OCI-LY1 (cell line): ENCODE data around the gene ARPC5L.

Experiments used
- H2AFZ ChIP-seq: fragments of 200-600 bp; sonication (generic), shearing (Covaris generic); 2 replicates; pipeline ENCODE4 v1.6.0; 2014; ENCODE audit warnings: antibody characterized with exemption, mild to moderate bottlenecking, low read length
- H3F3A ChIP-seq: fragments of 200-600 bp; sonication (generic), shearing (Covaris generic); 2 replicates; pipeline ENCODE4 v1.6.0; 2014; ENCODE audit warnings: mild to moderate bottlenecking, antibody characterized with exemption, low read length, moderate library complexity; ENCODE audit not compliant: insufficient read depth
- H3K27ac ChIP-seq: fragments of 200-600 bp; sonication (generic); 2 replicates; pipeline ENCODE4 v1.5.1; 2014; ENCODE audit warnings: low read length, mixed run types, mild to moderate bottlenecking, low read depth; ENCODE audit not compliant: poor library complexity, severe bottlenecking
- H3K27me3 ChIP-seq: fragments of 200-600 bp; sonication (generic); 2 replicates; pipeline ENCODE4 v1.6.0; 2014; ENCODE audit warnings: antibody characterized with exemption, mild to moderate bottlenecking, low read length, moderate library complexity; ENCODE audit not compliant: insufficient read depth
- H3K36me3 ChIP-seq: fragments of 200-600 bp; sonication (generic); 2 replicates; pipeline ENCODE4 v1.6.1; 2014; ENCODE audit warnings: mild to moderate bottlenecking, antibody characterized with exemption, low read length, moderate library complexity, mixed read lengths; ENCODE audit not compliant: insufficient read depth
- H3K4me1 ChIP-seq: fragments of 200-600 bp; sonication (generic); 2 replicates; pipeline ENCODE4 v1.5.1; 2014; ENCODE audit warnings: mild to moderate bottlenecking, low read length, moderate library complexity; ENCODE audit not compliant: insufficient read depth, severe bottlenecking
- H3K4me2 ChIP-seq: fragments of 200-600 bp; sonication (generic), shearing (Covaris generic); 2 replicates; pipeline ENCODE4 v1.6.1; 2014; ENCODE audit warnings: low read length
- H3K4me3 ChIP-seq: fragments of 200-600 bp; sonication (generic); 2 replicates; pipeline ENCODE4 v1.5.1; 2014; ENCODE audit warnings: low read length, low read depth, mild to moderate bottlenecking, mixed read lengths; ENCODE audit not compliant: poor library complexity, severe bottlenecking
- H3K79me2 ChIP-seq: fragments of 200-600 bp; shearing (Covaris generic); 2 replicates; pipeline ENCODE4 v1.6.1; 2016; ENCODE audit warnings: mixed run types, low read length, mixed read lengths; ENCODE audit not compliant: insufficient read depth
- H3K9ac ChIP-seq: fragments of 200-600 bp; sonication (generic), shearing (Covaris generic); 2 replicates; pipeline ENCODE4 v1.6.1; 2014; ENCODE audit warnings: mild to moderate bottlenecking, low read length, mixed read lengths
- H3K9me2 ChIP-seq: fragments of 200-600 bp; sonication (generic), shearing (Covaris generic); 2 replicates; pipeline ENCODE4 v1.6.1; 2014; ENCODE audit warnings: low read depth, mild to moderate bottlenecking, low read length, mixed read lengths
- H3K9me3 ChIP-seq: fragments of 200-600 bp; shearing (Covaris generic); 2 replicates; pipeline ENCODE4 v1.6.1; 2014; ENCODE audit warnings: low read length, mixed read lengths
- H4K20me1 ChIP-seq: fragments of 200-600 bp; sonication (generic), shearing (Covaris generic); 2 replicates; pipeline ENCODE4 v1.6.0; 2016; ENCODE audit warnings: mild to moderate bottlenecking, low read length; ENCODE audit not compliant: insufficient read depth
- EZH2 ChIP-seq: fragments of 200-600 bp; sonication (generic), shearing (Covaris generic); IDR thresholded peaks from 2 replicates; pipeline ENCODE4 v1.8.0; 2017; ENCODE audit warnings: borderline replicate concordance, mixed run types, mild to moderate bottlenecking, antibody characterized with exemption, low read length, moderate library complexity, mixed read lengths
- TF ChIP-seq, protein P1 (sequence below): fragments of 200-600 bp; sonication (generic), shearing (Covaris generic); IDR thresholded peaks from 2 replicates; pipeline ENCODE4 v1.5.1; 2017; ENCODE audit warnings: mild to moderate bottlenecking, antibody characterized with exemption, low read length, moderate library complexity, mixed read lengths

ARPC5L gene

DNA sequence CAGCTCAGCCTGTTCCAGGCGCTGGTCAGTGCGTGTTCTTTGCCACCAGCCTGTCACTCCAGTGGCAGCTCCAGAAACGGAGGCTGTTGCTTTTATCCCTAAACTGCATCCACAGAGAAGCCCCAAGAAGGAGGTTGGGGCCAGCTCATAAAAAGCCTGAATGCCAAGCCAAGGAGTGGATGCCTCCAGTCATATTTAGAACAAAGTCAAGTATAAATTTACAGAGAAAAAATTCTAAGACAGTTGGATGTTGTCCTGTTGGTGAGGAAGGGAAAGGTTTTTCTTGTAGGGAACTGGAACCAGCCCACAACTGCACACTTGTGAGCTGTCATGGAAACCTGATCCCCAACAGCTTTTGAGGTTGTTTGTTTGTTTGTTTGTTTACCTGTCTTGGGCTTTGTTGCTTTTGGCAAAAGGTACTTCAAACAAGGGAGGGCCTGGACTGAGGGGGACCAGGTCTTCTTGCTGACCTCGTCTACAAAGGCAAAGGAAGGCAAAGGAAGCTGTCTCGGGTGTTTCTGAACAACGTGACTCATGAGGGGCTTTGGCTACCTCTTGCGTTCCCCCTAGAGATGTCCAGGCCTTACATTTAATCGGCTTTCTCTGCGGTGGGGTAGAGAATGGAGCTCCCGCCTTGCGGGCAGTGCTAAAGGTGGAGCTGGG, 48.3 kb upstream of the ARPC5L start:
- no peak overlapping the region for H2AFZ ChIP-seq
- no peaks in the 10 kb centered on the region for H3K9me2 ChIP-seq
- no peaks in the 10 kb centered on the region for H3K9me3 ChIP-seq
- no peaks in the 10 kb centered on the region for H4K20me1 ChIP-seq
- H3K36me3 ChIP-seq, result 0 out of 2 replicates have a peak, but pooled peaks cover 3% of the 10 kb centered on the region
- no peaks in the 10 kb centered on the region for H3F3A ChIP-seq
- no peaks in the 10 kb centered on the region for H3K79me2 ChIP-seq
- H3K4me2 ChIP-seq, result no peak overlapping the region
- no peak overlapping the region for H3K9ac ChIP-seq
- peaks cover 6% of the 10 kb centered on the region for H3K4me1 ChIP-seq
- H3K4me3 ChIP-seq, result no peak overlapping the region
- TF ChIP-seq EZH2, result no peak
- TF ChIP-seq, protein P1, sequence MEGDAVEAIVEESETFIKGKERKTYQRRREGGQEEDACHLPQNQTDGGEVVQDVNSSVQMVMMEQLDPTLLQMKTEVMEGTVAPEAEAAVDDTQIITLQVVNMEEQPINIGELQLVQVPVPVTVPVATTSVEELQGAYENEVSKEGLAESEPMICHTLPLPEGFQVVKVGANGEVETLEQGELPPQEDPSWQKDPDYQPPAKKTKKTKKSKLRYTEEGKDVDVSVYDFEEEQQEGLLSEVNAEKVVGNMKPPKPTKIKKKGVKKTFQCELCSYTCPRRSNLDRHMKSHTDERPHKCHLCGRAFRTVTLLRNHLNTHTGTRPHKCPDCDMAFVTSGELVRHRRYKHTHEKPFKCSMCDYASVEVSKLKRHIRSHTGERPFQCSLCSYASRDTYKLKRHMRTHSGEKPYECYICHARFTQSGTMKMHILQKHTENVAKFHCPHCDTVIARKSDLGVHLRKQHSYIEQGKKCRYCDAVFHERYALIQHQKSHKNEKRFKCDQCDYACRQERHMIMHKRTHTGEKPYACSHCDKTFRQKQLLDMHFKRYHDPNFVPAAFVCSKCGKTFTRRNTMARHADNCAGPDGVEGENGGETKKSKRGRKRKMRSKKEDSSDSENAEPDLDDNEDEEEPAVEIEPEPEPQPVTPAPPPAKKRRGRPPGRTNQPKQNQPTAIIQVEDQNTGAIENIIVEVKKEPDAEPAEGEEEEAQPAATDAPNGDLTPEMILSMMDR, result no peak
- no peak overlapping the region for H3K27ac ChIP-seq
- H3K27me3 ChIP-seq, result no peaks in the 10 kb centered on the region

DNA sequence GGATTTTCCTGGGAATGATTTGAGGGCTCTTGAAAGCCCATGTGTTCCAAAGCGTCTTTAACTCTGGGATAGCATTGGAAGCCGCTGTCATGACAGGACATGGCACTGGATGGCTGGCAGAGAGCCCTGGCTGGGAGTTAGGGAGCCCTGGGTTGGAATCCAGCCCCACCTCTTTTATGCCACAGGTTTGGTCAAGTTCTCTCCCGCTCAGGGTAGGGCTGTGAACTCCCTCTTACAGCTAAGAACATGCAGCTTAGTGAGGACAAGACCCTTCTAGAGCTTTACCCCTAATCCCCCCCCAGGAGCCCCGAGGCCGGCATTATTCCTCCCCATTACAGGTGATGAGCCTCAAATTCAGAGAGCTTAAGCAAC, 47.8 kb upstream of the ARPC5L start:
- Histone ChIP-seq H3K4me1 (peaks cover 11% of the 10 kb centered on the region), H3F3A (no peaks in the 10 kb centered on the region), H3K4me2 (no peak overlapping the region), H3K27me3 (no peaks in the 10 kb centered on the region), H3K27ac (no peak overlapping the region), H4K20me1 (no peaks in the 10 kb centered on the region), H2AFZ (no peak overlapping the region), H3K79me2 (no peaks in the 10 kb centered on the region), H3K4me3 (no peak overlapping the region), H3K36me3 (0 out of 2 replicates have a peak, but pooled peaks cover 3% of the 10 kb centered on the region), H3K9me3 (no peaks in the 10 kb centered on the region), H3K9me2 (no peaks in the 10 kb centered on the region), H3K9ac (no peak overlapping the region)
- TF ChIP-seq EZH2, result no peak
- TF ChIP-seq, protein P1, result no peak

DNA sequence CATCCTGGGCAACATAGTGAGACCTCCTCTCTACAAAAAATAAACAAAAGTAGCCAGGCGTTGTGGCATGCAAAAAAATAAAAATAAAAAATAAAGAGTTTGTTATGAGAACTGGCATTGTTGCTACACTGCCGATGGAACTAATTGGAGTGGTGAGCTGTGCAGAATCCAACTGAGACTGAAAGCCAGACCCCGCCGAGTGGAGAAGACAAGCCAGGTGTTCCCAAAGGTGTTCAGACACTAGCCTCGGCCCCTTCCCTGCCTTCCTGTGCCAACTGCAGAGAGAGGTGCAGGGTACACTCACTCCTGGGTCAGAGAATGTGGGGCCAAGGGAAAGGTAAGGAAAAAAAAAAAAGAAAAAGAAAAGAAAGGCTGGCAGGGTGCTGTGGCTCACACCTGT, 46.3 kb upstream of the ARPC5L start:
- Histone ChIP-seq H3K36me3 (no peaks in the 10 kb centered on the region), H2AFZ (no peak overlapping the region), H3K9me2 (no peaks in the 10 kb centered on the region), H3K9ac (no peak overlapping the region), H3K27me3 (no peaks in the 10 kb centered on the region), H3K27ac (no peak overlapping the region), H3K79me2 (no peaks in the 10 kb centered on the region), H4K20me1 (no peaks in the 10 kb centered on the region), H3K9me3 (no peaks in the 10 kb centered on the region), H3K4me1 (peaks cover 14% of the 10 kb centered on the region), H3K4me2 (no peak overlapping the region), H3K4me3 (no peak overlapping the region), H3F3A (no peaks in the 10 kb centered on the region)
- no peak for TF ChIP-seq EZH2
- TF ChIP-seq, protein P1, result no peak
